ENCODE data around the gene KIF7. TPM values are rescaled to one million over a fixed set of nuclear protein-coding genes. Genes with fewer than 3 reads are reported as not detected.

KIF7 gene
- polyA plus RNA-seq, 1 donor (not counting 4 experiments of a cell fraction or from before 2014, with no cell fraction given): 0.54 TPM

GRCh38 chr15:89633585-89633984 is 21.7 kb downstream of the KIF7 start:
- H3K4me2 ChIP-seq (ENCODE audit: control insufficient read depth, extremely low read depth, insufficient read depth, low read depth, low read length): no peak overlapping the region
- TF ChIP-seq EZH2 (IDR thresholded peaks at IDR 0.05; ENCODE audit: low read length): no peak
- TF ChIP-seq, protein P1, sequence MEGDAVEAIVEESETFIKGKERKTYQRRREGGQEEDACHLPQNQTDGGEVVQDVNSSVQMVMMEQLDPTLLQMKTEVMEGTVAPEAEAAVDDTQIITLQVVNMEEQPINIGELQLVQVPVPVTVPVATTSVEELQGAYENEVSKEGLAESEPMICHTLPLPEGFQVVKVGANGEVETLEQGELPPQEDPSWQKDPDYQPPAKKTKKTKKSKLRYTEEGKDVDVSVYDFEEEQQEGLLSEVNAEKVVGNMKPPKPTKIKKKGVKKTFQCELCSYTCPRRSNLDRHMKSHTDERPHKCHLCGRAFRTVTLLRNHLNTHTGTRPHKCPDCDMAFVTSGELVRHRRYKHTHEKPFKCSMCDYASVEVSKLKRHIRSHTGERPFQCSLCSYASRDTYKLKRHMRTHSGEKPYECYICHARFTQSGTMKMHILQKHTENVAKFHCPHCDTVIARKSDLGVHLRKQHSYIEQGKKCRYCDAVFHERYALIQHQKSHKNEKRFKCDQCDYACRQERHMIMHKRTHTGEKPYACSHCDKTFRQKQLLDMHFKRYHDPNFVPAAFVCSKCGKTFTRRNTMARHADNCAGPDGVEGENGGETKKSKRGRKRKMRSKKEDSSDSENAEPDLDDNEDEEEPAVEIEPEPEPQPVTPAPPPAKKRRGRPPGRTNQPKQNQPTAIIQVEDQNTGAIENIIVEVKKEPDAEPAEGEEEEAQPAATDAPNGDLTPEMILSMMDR (optimal IDR thresholded peaks at IDR 0.05 in 1 of 3, IDR thresholded peaks at IDR 0.05 in 1 of 3, conservative IDR thresholded peaks at IDR 0.05 in 1 of 3; ENCODE audit: extremely low read depth in 1 of 3, insufficient read depth in 2 of 3, low read length in 3 of 3): no peak
- H4K20me1 ChIP-seq (ENCODE audit: control insufficient read depth, extremely low read depth, insufficient read depth, low read length): no peaks in the 10 kb centered on the region
- no peaks in the 10 kb centered on the region for H3K79me2 ChIP-seq (ENCODE audit: control insufficient read depth, insufficient read depth, low read length)
- DNase-seq (ENCODE audit: low read depth, low spot score): no peak
- dilution Hi-C loops (cut with MboI; ENCODE audit: extremely low pct_ligation_motif_present, low sequenced_read_pairs): no loop called here
- no peak overlapping the region for H3K4me3 ChIP-seq (ENCODE audit: control insufficient read depth in 2 of 3, extremely low read depth in 1 of 3, insufficient read depth in 2 of 3, low read depth in 1 of 3, low read length in 3 of 3)
- no peaks in the 10 kb centered on the region for H3K27me3 ChIP-seq (ENCODE audit: control insufficient read depth, extremely low read depth, insufficient read depth, low read length)
- H3K9me3 ChIP-seq (ENCODE audit: control insufficient read depth, low read depth, low read length): no peaks in the 10 kb centered on the region
- H3K9ac ChIP-seq (ENCODE audit: control insufficient read depth, extremely low read depth, insufficient read depth, low read length): no peak overlapping the region
- H3K27ac ChIP-seq (ENCODE audit: control insufficient read depth, insufficient read depth, low read length): no peak overlapping the region
- no peak overlapping the region for H2AFZ ChIP-seq (ENCODE audit: control insufficient read depth, low read length)
- no peaks in the 10 kb centered on the region for H3K4me1 ChIP-seq (ENCODE audit: control insufficient read depth, extremely low read depth, insufficient read depth, low read length)
- H3K36me3 ChIP-seq (ENCODE audit: control insufficient read depth in 2 of 2, extremely low read depth in 1 of 2, insufficient read depth in 2 of 2, low read length in 2 of 2): peaks cover 11 to 16% of the 10 kb centered on the region in 2 experiments
- no peaks in the 10 kb centered on the region for H3K9me1 ChIP-seq (ENCODE audit: control insufficient read depth, extremely low read depth, insufficient read depth, low read length)
- no peak for FAIRE-seq

GRCh38 chr15:89632563-89633430 is 22.5 kb downstream of the KIF7 start:
- dilution Hi-C loops (cut with MboI; ENCODE audit: extremely low pct_ligation_motif_present, low sequenced_read_pairs): no loop called here
- H4K20me1 ChIP-seq (ENCODE audit: control insufficient read depth, extremely low read depth, insufficient read depth, low read length): no peaks in the 10 kb centered on the region
- H2AFZ ChIP-seq (ENCODE audit: control insufficient read depth, low read length): no peak overlapping the region
- FAIRE-seq (no peak), DNase-seq (ENCODE audit: low read depth, low spot score) (no peak)
- H3K27me3 ChIP-seq (ENCODE audit: control insufficient read depth, extremely low read depth, insufficient read depth, low read length): no peaks in the 10 kb centered on the region
- H3K9ac ChIP-seq (ENCODE audit: control insufficient read depth, extremely low read depth, insufficient read depth, low read length): no peak overlapping the region
- H3K36me3 ChIP-seq (ENCODE audit: control insufficient read depth in 2 of 2, extremely low read depth in 1 of 2, insufficient read depth in 2 of 2, low read length in 2 of 2): peaks cover 13 to 16% of the 10 kb centered on the region in 2 experiments
- no peaks in the 10 kb centered on the region for H3K9me1 ChIP-seq (ENCODE audit: control insufficient read depth, extremely low read depth, insufficient read depth, low read length)
- no peaks in the 10 kb centered on the region for H3K9me3 ChIP-seq (ENCODE audit: control insufficient read depth, low read depth, low read length)
- H3K27ac ChIP-seq (ENCODE audit: control insufficient read depth, insufficient read depth, low read length): no peak overlapping the region
- TF ChIP-seq, protein P1 (optimal IDR thresholded peaks at IDR 0.05 in 1 of 3, IDR thresholded peaks at IDR 0.05 in 1 of 3, conservative IDR thresholded peaks at IDR 0.05 in 1 of 3; ENCODE audit: extremely low read depth in 1 of 3, insufficient read depth in 2 of 3, low read length in 3 of 3): no peak
- no peak for TF ChIP-seq EZH2 (IDR thresholded peaks at IDR 0.05; ENCODE audit: low read length)
- H3K4me1 ChIP-seq (ENCODE audit: control insufficient read depth, extremely low read depth, insufficient read depth, low read length): no peaks in the 10 kb centered on the region
- no peaks in the 10 kb centered on the region for H3K79me2 ChIP-seq (ENCODE audit: control insufficient read depth, insufficient read depth, low read length)
- H3K4me3 ChIP-seq (ENCODE audit: control insufficient read depth in 2 of 3, extremely low read depth in 1 of 3, insufficient read depth in 2 of 3, low read depth in 1 of 3, low read length in 3 of 3): no peak overlapping the region
- H3K4me2 ChIP-seq (ENCODE audit: control insufficient read depth, extremely low read depth, insufficient read depth, low read depth, low read length): no peak overlapping the region

Data from keratinocyte (primary cell).